CD4-positive, alpha-beta T cell treated with Interleukin-2 at 100 ng/mL for 4 hours (primary cell): ENCODE data around the gene CAPN5.
"Not testable (repeated sequence)": the region's sequence is repeated elsewhere in the genome, so short reads cannot be mapped to it uniquely, and the experiment has no call there.

Source experiments
- DNase-seq: peaks from one replicate; pipeline ENCODE4 v3.0.0-alpha.2; 2020; ENCODE audit warnings: low spot score

Gene CAPN5

GRCh38 chr11:77044356-77044755 is 22.4 kb upstream of the CAPN5 start:
- no peak for DNase-seq

- no peak for DNase-seq
These were observed 21.9 kb upstream of the CAPN5 start for GRCh38 chr11:77044886-77045285.

GRCh38 chr11:77046060-77046501 is 20.7 kb upstream of the CAPN5 start:
- DNase-seq: peak; percentile 50

- DNase-seq: peak; percentile 97
These were observed 19.5 kb upstream of the CAPN5 start for GRCh38 chr11:77047007-77047927.

GRCh38 chr11:77047928-77048446 is 18.8 kb upstream of the CAPN5 start:
- not testable (repeated sequence) for DNase-seq

- DNase-seq: no peak
These were observed 17.7 kb upstream of the CAPN5 start for GRCh38 chr11:77049026-77049425.

GRCh38 chr11:77051511-77051910 is 15.3 kb upstream of the CAPN5 start:
- no peak for DNase-seq

- no peak for DNase-seq
These were observed 14.3 kb upstream of the CAPN5 start for GRCh38 chr11:77052518-77052917.

GRCh38 chr11:77053217-77054015 is 13.4 kb upstream of the CAPN5 start:
- no peak for DNase-seq

- DNase-seq: no peak
These were observed 12.7 kb upstream of the CAPN5 start for GRCh38 chr11:77054084-77054483.

GRCh38 chr11:77055101-77055561 is 11.6 kb upstream of the CAPN5 start:
- no peak for DNase-seq

GRCh38 chr11:77055913-77056312 is 10.9 kb upstream of the CAPN5 start:
- DNase-seq: no peak

- DNase-seq: no peak
These were observed 9.9 kb upstream of the CAPN5 start for GRCh38 chr11:77056814-77057402.

- no peak for DNase-seq
These were observed 8.8 kb upstream of the CAPN5 start for GRCh38 chr11:77057938-77058474.

- no peak for DNase-seq
These were observed 7.9 kb upstream of the CAPN5 start for GRCh38 chr11:77058900-77059299.

- no peak for DNase-seq
These were observed 7.0 kb upstream of the CAPN5 start for GRCh38 chr11:77059806-77060205.

GRCh38 chr11:77060234-77060633 is 6.5 kb upstream of the CAPN5 start:
- DNase-seq: no peak

GRCh38 chr11:77061258-77061657 is 5.5 kb upstream of the CAPN5 start:
- not testable (repeated sequence) for DNase-seq

- no peak for DNase-seq
These were observed 3.8 kb upstream of the CAPN5 start for GRCh38 chr11:77062924-77063323.

- no peak for DNase-seq
These were observed 3.4 kb upstream of the CAPN5 start for GRCh38 chr11:77063407-77063806.

- DNase-seq: no peak
These were observed 2.9 kb upstream of the CAPN5 start for GRCh38 chr11:77063861-77064260.

GRCh38 chr11:77064648-77065217 is 2.0 kb upstream of the CAPN5 start:
- no peak for DNase-seq
